IPS-11a (cell line): Measurements from ENCODE around the gene TBC1D22A.

Experiments
- H3K4me3 ChIP-seq: one replicate; pipeline ENCODE4 v1.5.1; 2013; ENCODE audit warnings: low read depth, low read length, control low read depth

TBC1D22A gene

DNA sequence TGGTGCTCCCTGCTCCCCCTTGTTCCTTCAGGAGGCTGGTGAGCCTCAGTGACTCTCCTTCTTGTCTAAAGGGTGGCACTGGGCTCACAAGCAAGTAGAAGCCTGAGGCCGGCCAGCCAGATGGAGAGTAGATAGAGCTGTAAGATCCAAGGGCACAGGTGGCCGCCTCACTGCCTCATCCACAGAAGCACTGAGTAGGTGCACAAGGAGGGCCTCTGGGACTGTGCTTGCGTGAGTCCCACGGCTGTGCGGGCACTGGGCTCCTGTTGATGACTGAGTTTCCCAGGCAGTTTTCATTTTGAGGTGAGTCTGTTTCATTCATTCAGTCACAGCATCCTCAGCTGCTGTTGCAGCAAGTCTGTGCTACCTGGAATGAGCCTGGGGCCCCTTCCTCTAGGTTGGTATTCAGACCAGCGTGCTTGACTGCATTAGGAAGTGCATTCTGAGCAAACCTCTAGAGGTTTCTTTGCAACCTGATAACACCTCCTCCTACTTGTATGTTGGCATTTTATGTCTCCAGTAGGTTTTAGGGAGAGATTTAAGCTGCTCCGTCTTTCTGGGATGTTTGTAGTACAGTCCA lies 184.0 kb downstream of the TBC1D22A start:
- H3K4me3 ChIP-seq, result no peak overlapping the region

DNA sequence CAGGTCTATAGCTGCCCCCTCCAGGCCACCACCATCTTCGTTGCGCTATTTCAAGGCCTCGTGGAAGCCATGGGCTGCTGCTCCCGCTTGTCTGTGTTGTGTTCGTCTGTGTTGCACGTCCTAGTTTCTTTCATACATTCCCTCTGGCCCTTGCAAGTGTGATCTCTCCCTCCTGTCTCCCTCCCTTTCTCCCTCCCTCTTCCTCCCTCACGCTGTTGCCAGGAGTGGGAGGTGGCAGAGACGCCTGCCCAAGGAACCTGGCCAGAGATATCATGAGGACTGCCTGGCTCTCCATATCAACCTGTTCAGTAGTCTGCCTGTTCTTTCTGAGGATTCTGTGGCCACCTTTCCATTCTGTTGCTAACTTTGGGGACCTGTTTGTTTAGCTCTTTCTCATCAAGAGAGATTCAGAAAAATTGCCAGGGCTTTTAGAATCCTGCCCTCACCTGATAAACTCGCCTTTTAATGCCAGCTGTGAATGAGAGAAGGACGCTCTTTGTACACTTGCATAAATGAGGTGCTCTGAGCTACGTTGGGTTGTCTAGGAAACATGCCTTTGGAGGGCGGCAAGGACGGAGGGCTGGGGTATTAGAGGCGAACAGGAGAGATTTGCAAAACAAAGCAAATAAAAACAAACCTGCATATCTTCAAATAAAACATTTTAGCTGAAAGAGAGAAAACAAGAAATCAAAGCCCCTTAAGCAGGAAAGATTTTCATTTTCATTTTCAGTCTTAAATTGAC lies 185.2 kb downstream of the TBC1D22A start:
- no peak overlapping the region for H3K4me3 ChIP-seq

DNA sequence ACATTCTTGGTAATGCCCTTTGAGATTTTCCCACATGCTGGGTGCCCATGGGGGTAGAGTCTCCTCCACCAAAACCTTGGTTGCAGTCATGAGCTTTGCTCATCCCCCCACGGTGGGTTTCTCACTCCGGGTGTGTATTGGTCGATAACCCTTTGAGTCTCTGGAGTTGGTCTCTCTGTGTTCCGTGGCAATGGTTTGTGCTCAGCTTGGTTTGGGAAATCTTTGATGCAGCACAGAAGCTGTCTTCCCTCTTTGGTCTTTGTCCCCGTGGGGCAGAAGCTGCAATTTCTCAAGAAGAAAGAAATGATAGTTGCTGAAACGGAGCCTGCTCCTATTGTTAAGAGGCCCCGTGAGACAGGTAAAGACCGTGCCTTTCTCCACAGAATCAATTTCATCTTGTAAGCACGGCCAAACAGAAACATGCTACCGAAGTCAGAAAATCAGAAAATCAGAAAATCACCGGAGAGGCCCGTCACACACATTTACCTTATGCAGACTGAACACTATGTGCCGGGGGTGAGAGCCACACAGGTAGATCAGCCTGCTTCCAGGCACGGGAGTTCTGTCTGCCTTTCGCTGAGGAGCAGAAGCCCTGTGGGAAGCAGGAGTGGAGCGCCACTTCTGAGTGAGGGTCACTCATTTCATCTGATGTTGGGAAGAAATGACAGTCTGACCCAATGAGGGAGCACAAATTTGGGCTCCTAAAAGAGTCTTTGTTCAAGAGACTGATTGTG lies 186.1 kb downstream of the TBC1D22A start:
- no peak overlapping the region for H3K4me3 ChIP-seq

DNA sequence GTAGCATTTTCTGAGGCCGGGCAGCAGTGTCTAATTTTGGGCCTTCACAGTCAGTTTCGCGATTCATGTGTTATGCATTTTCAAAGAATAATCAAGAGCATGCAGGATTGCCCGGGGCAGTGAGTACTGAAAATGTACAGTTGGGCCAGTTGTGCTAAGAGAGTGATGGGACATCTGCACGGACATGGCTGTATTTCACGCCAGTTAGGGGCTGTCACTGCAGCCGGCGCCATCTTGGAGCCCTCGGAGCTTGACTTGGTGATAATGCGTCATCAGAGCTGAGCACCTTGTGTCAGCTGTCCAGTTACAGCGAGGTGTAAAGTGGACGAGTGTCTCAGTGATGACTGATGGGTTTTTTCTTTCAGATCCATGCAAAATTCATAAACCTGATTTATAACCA lies 188.9 kb downstream of the TBC1D22A start:
- H3K4me3 ChIP-seq, result no peak overlapping the region

DNA sequence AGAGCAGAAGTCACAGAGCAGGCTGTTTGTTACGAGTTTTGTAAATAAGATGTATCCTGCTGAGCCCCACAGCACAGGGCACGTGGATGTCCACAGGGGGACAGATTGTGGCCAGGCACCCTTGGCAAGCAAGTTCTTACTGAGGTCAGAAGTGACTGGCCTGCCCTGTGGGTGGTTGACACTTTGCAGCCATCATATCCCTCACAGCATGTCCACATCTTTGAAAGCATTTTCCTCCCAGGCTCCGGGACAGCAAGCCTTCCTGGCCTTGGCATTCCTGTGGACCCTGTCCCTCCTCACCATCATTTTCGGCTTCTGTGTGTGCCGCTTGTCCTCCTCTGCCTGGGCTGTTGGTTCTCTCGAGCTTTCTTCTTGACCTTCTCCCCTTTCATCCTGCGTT lies 189.5 kb downstream of the TBC1D22A start:
- H3K4me3 ChIP-seq, result no peak overlapping the region

DNA sequence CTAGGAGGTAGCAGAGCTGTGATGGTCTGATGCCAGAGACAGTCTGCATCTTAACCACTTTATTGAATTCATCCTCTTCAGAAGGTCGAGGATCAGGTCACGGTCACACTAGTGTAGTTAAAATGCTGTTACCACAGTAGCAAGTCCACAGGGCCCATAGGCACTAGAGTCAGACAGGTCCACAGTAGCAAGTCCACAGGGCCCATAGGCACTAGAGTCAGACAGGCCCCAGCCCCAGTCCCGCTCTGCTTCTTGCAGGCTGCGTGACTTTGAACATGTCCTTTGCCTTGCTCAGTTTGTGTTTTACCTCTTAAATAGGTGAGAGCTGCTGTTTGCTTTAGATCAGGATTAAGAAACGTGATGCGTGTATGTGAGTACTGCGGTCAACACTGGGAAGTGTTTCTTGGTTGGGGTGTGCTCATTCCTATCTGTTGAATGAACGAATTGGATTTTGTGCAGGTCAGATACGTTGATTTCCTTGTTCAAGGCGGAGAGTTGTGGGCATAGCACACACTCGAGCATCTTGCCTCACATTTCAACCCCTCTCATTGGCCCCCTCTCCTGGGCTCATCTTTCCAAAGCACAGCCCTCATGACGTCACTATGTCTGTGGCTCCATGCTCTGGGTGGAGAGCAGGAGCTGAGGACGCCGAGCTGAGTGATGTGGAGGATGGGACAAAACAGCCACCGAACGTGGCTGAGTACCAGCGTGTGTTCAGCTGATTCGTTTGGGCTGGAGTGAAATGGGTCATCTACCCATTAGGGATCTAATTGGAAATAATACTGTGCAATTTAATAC lies 191.7 kb downstream of the TBC1D22A start:
- no peak overlapping the region for H3K4me3 ChIP-seq

DNA sequence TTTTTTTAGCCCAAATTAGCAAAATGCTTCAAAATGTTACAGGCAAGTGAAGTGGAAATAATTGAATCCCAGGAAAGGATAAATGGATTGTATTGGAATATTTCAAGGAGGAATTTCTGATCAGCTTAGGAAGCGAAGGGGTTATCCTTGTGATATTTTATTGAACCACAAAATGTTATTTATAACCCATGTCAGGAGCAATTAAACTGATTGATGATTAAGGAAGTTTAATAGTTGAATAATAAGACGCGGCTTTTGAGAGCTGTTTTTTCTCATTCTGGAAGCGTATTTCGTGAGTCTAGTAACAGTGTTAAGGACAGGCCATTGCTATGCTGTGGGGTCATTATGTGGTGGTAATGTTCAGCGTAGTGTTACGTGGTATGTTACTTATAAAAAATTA lies 192.3 kb downstream of the TBC1D22A start:
- no peak overlapping the region for H3K4me3 ChIP-seq

DNA sequence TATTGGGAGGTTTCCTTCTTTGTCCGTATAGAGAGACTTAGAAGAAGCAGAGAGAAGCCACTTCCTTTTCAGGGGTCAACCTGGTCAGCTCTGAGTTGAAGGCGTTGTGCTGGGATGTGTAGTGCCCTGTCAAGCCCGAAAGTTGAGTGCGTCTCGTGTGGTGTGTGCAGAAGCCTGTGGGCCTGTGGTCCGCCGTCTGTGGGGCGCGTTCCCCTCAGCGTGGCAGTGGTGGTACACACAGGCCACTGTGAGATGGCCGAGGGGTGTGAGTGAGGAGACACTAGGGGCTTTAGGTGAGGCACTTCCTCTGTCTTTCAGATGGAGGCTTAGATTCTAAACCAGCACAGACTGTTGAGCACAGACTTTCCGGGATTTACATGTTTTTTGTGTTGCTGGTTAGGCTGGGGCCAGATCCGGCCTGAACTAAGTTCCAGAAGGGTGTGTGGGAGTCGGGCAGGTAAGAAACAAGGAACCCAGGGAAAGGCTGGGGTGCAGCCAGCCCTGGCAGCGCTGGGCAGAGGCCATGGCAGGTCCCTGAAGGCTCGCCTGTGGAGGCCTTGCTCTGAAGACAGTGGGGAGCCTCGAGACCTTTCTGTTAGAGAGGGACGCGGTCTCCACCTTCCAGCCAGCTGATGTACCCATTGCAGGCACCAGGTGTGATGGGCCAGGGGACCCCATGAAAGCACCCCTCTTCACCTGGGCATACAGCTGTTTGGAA lies 194.2 kb downstream of the TBC1D22A start:
- H3K4me3 ChIP-seq, result no peak overlapping the region

DNA sequence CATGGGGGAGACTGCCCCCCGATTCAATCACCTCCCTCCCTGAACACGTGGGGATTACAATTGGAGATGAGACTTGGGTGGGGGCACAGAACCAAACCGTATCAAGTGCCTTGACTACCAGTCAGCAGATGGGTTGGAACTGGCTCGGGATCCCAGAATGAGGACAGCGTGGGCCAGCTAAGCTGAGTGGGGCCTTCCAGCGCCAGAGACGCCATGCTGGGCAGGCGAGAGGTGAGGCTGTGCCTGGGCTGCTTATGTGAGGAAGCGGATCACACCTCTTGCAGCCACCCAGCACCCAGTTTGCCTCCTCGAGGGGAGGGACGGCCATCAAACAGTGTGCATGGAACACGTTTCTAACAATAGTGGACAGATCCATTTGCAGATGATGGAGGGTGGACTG lies 195.1 kb downstream of the TBC1D22A start:
- H3K4me3 ChIP-seq, result no peak overlapping the region

DNA sequence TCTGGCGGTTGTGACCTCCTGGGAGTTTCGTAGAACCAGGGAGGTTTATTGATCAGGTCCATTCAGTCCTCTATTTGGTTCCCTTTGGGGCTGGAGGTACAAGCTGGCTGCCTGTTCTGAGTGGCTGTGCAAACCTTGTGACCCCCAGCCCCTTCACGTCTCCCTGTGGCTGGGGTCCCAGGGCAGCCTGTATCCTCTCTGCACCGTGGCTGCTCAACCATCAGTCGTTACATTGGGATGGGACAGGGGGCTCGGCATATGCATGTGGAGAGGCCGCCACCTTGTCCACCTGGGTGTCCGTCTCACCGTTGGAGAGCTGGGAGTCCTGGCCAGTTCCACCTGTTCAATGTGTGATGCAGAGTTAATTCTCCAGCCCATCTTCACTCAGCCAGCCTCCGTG lies 195.7 kb downstream of the TBC1D22A start:
- no peak overlapping the region for H3K4me3 ChIP-seq

DNA sequence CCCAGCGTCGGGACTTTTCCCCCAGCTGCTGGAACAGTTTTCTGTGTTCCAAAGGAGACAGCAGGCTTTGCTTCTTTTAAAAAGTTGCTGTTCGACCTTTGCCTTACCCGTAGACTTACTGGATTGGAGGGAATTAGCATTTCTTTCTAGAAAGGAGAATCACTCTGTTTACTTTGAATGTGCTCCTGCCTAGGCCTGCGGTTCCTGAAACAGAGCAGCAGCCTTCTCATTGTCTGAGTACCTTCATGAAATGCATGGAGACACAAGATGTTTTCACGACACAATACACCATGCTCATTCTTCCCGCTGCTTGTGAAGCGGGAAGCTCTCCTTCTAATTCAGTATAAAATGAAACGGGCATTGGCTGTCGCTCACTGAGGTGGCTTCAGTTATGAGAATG lies 196.2 kb downstream of the TBC1D22A start:
- H3K4me3 ChIP-seq, result no peak overlapping the region

DNA sequence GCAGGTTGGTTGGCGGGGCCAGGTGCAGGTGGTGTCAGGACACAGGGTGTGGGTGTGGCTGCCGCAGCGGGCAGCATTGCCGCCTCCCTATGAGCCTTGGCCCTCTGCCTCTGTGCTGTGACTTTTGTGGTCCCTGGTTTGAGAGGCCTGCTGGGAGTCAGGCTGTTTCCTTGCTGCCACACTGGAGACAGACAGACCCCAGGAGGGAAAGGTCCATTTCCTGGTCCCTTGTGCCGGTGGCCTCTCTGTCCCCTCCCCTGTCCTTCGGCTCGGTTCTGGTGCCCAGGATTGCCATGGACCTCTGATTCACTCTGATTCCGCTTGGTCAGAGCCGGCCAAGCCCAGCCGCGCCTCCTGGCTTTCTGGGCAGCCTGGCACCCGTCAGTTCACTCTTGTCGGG lies 196.9 kb downstream of the TBC1D22A start:
- H3K4me3 ChIP-seq, result no peak overlapping the region

DNA sequence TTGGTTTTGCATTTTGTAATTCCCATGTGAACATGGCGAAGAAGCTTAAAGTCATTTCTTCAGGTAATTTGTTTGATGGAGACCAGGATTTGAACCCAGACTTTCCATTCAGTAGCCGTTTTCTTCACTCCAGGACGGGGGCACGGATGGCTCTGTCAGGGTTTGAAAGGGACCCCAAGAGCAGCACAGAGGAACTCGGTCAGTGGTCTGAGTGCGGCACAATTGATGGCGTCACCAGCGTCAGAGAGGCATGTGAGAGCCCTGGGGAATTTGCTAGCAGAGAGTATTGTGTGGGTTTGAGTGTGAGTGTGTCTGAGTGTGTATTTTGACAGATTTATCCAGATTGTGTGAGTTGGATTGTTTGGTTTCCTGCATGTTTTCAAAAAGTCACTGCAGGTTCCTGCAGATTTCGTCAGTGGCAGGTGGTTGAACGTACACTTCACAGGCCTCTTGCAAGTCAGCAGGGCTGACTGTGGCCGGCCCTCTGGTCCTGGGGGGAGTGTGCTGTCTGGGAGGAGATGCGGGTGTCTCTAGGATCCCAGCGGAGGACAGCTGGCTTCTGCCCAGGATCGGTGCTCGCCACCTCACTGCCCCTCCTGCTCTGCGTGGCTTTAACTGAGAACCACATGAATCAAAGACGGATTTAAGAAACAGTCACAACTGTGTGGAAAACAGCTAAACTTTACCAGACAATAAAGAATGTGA lies 199.3 kb downstream of the TBC1D22A start:
- no peak overlapping the region for H3K4me3 ChIP-seq

DNA sequence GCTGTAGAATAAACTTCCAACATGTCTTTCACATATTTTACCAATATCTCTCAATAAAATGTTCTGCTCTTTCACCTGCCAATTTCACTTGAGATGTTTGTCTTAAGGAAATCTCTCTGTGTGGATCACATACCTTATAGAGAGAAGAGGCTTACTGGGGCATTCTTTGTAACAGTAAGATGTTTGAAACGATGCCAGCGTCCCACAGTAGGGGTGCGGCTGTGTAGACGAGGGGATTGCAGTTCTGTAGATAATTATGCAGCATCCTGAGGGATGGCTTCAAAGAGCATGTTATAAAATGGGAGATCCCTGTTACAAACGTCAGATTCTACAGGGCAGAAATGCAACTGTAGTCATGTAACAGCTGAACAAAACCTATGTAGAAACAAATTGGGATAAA lies 200.0 kb downstream of the TBC1D22A start:
- H3K4me3 ChIP-seq, result no peak overlapping the region

DNA sequence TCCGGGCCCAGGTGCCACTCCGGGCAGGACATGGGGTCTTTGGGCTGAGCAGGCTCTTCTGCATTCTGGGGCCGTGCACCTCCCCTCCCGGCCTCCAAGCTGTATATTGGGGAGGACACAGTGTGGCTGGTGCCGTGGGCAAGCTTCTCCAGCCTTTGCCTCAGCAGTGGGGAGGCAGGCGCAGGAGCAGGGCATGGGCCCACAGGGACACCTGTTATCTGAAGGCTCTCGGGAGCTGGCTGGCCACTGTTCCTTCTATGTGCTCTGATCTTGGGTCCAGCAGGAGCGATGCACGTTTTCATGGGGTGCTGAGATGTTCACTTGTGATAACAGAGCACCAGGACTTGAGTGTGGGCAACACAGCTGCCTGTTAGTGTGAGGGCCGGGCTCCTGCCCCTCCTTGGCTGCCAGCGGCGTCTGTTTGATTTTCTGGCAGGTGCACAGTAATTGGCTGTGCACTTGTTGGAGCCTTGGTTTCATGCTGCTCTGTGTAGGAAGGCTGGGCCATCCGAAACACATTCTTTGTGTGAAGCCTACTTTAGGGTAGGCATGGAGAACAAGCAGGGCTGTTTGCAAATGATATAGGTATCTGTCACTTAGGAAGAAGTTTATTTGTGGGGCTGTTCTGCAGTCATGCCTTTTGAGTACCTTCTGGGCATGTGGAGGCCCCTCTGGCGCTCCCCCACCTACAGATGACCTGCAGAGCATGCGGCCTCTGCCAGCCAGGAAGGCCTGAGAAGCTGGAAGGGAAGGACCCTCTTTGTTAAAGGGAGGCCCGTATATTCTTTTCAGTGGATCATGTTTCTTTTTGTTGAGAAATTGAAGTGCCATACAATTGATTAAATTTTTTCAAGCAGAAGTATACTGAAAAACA lies 201.5 kb downstream of the TBC1D22A start:
- no peak overlapping the region for H3K4me3 ChIP-seq

DNA sequence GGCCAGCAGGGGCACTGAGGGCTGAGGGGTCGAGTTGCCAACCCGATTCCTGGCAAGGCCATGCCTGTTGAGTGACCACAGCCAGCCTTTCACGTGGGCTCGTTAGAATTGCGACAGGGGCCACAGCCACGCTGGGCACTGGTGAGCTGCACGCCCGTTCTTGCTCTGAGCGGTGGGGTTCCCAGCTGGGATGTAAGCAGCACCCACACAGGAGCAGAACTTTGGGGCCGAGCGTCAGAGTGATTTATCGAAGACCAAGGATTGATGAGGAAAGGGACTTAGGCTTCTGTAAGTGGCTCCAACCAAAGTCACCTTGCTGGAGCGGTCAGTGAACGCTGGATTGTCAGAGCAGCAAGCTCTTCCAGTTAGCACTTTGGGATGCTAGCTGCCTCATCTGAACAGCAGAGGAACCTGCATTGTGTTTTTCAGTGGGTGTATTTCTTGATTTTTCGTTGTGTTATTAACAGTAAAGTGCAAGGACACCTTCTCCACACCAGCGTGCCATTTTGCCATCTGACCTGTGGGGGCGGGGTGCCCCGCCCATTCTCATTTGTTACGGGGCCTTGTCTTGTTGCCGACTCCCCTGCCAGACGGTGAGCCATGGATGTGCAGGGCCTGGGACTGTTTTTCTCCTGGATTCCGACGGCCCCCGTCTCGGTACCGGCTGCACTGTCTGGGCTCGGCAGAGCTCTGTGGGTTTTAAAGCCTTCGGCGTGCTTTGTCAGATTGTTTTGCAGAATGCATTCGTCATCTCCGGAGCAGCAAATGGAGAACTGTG lies 202.5 kb downstream of the TBC1D22A start:
- no peak overlapping the region for H3K4me3 ChIP-seq

DNA sequence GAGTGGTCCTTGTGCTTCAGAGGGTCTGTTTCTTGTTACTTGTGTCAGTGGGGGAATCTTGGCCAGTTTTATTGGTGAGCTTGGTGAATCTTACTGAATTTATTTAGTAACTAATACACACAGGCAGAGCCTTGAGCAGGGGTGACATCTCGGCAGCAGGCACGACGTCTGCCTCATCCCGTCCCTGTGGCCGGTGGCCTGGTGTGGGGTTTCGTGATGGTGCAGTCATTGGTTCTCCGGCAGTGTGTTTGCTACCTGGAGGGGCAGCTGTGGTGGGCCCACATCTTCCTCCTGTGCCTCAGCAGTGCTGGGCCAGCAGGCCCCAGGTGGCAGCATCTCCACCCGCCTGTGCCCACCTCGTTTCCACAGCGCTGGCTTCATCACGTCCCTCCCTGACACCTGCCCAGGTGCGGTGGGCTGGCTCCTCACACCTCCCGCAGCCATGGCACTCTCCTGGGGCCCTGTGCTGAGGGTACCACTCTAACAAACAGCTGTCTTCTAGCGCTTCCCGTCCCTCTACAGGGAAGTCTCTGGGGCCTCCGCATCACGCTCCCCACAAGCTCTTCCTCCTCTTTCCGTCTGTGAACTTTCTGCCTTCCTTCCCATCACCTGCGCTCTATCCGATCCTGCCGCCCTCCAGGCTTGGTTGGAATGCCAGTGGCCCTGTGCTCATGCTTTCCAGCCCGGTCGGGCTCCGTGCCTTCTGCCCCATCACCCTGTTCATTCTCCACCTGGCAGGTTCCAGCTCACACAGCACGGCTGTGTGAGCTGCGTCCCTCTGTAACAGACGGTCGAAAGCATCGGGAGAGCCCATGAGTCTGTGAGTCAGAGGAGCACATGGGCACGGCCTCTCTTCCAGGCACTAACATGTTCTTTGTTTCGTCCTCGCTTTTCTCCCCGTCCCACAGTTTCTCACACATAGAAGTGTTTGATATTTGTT lies 203.4 kb downstream of the TBC1D22A start:
- H3K4me3 ChIP-seq, result no peak overlapping the region
